Osteoblast (primary cell): ENCODE results near the gene CSPG4. TPM values are rescaled to one million over a fixed set of nuclear protein-coding genes. Genes with fewer than 3 reads are reported as not detected.

Experiments
- DNase-seq: peaks from one replicate; pipeline ENCODE4 v3.0.0; 2011; ENCODE audit warnings: low spot score, mixed read lengths; ENCODE audit not compliant: insufficient read length; ENCODE audit errors: missing footprints
- H2AFZ ChIP-seq: 2 replicates; pipeline ENCODE4 v1.6.0; 2011; ENCODE audit warnings: mild to moderate bottlenecking, low read length
- H3K27ac ChIP-seq: 2 replicates; pipeline ENCODE4 v1.5.1; 2011; ENCODE audit warnings: mild to moderate bottlenecking, low read depth, low read length, moderate library complexity
- H3K27me3 ChIP-seq: 2 replicates; pipeline ENCODE4 v1.6.0; 2012; ENCODE audit warnings: mild to moderate bottlenecking, control low read depth, inconsistent platforms, low read length, moderate library complexity; ENCODE audit not compliant: insufficient read depth
- H3K36me3 ChIP-seq: 2 replicates; pipeline ENCODE4 v1.5.1; 2011; ENCODE audit warnings: mild to moderate bottlenecking, low read length, control low read depth, moderate library complexity; ENCODE audit not compliant: insufficient read depth
- H3K4me1 ChIP-seq: 2 replicates; pipeline ENCODE4 v1.5.1; 2011; ENCODE audit warnings: mild to moderate bottlenecking, low read length, control low read depth, moderate library complexity; ENCODE audit not compliant: insufficient read depth
- H3K4me2 ChIP-seq: 2 replicates; pipeline ENCODE4 v1.6.0; 2011; ENCODE audit warnings: mild to moderate bottlenecking, low read length; ENCODE audit not compliant: insufficient read depth
- H3K4me3 ChIP-seq: fragments of 200-600 bp; sonication (generic); 3 replicates; pipeline ENCODE4 v1.5.1; 2012; ENCODE audit warnings: mild to moderate bottlenecking, low read length, inconsistent platforms; ENCODE audit not compliant: insufficient read depth
- H3K79me2 ChIP-seq: 2 replicates; pipeline ENCODE4 v1.6.0; 2012; ENCODE audit warnings: mild to moderate bottlenecking, low read length, control low read depth, inconsistent platforms; ENCODE audit not compliant: insufficient read depth
- H3K9me3 ChIP-seq: 2 replicates; pipeline ENCODE4 v1.5.1; 2011; ENCODE audit warnings: low read depth, low read length, control low read depth
- H4K20me1 ChIP-seq: 2 replicates; pipeline ENCODE4 v1.6.0; 2012; ENCODE audit warnings: mild to moderate bottlenecking, low read length, control low read depth; ENCODE audit not compliant: insufficient read depth
- total RNA-seq: library from RNA; depleted of rRNA; stranded (reverse); fragments of >200 nt; gene quantifications from 2 replicates; pipeline ENCODE4 v1.2.3, GENCODE V29; 2012
- TF ChIP-seq, protein P1 (sequence below): IDR thresholded peaks from 2 replicates; pipeline ENCODE4 v1.5.1; 2011; ENCODE audit warnings: mild to moderate bottlenecking, low read depth, low read length, moderate library complexity; ENCODE audit errors: extremely low read depth

Gene CSPG4
- total RNA-seq, 1 donor = 20.3 TPM

DNA sequence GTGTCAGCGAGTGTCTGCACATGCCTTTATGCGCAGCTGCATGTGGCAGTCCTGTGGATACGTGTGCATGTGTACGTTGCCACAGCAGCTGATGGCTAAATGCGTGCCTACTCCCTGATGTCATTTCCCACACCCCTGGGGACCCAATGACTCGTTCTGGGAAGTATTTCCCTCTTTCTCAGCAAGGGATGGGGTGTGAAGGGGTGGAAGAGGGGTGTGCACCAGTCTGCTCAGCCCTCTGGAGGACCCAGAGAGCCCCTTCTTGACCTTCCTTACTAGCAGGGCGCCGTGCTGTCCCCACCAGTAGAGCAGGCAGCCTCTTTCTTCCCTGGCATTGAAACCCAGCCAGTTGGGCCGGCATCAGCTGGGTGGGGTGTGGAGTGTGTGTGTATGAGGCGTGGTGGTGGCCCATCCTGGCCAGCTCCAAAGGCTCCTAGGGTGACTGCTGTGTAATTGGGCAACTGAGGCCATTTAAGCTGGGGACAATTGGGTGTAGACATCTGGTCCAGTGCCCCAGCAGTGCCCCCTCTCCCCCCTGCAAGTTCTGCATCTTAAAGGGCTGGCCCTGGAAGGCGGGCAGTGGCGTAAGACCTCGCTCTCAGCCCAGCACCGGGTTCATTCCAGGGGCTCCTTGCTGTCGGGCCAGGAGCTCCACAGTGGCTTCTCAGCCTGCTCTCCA, 45.7 kb downstream of the CSPG4 start:
- peaks cover 23% of the 10 kb centered on the region for H3K79me2 ChIP-seq
- H2AFZ ChIP-seq = no peak overlapping the region
- no peaks in the 10 kb centered on the region for H3K9me3 ChIP-seq
- peaks cover 34% of the 10 kb centered on the region for H3K4me1 ChIP-seq
- no peaks in the 10 kb centered on the region for H4K20me1 ChIP-seq
- peak overlapping the region; percentile 99 for H3K27ac ChIP-seq
- H3K4me3 ChIP-seq = peak overlapping the region; percentile 13
- DNase-seq = peak; percentile 99
- H3K27me3 ChIP-seq = no peaks in the 10 kb centered on the region
- no peaks in the 10 kb centered on the region for H3K36me3 ChIP-seq
- TF ChIP-seq, protein P1, sequence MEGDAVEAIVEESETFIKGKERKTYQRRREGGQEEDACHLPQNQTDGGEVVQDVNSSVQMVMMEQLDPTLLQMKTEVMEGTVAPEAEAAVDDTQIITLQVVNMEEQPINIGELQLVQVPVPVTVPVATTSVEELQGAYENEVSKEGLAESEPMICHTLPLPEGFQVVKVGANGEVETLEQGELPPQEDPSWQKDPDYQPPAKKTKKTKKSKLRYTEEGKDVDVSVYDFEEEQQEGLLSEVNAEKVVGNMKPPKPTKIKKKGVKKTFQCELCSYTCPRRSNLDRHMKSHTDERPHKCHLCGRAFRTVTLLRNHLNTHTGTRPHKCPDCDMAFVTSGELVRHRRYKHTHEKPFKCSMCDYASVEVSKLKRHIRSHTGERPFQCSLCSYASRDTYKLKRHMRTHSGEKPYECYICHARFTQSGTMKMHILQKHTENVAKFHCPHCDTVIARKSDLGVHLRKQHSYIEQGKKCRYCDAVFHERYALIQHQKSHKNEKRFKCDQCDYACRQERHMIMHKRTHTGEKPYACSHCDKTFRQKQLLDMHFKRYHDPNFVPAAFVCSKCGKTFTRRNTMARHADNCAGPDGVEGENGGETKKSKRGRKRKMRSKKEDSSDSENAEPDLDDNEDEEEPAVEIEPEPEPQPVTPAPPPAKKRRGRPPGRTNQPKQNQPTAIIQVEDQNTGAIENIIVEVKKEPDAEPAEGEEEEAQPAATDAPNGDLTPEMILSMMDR = peak; percentile 4
- peak overlapping the region; percentile 54 for H3K4me2 ChIP-seq

DNA sequence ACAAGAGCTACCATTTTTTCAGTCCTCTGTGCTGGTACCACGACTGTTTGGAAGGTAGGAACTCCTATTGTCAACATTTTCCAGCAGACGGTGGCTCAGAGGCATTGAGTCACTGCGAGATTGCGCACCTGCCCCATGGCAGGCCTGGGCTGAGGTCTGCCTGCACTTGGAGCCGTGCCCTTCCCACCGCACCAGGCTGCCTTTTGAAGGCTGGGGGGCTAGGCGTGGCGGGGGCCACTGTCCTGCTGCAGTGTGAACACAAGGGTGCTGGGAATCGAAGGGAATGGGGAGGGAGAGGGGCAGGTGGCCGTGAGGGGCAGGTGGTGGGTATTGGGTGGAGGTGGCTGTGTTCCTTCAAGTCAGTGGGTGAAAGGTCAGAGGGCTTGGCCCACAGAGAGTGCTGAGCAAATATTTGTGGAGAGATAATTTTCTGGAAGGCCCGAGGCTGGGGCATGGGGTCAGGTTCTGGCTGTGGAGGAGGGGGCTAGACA, 48.7 kb downstream of the CSPG4 start:
- Histone ChIP-seq H4K20me1 (peaks cover 9% of the 10 kb centered on the region), H3K79me2 (peaks cover 35% of the 10 kb centered on the region), H3K4me3 (no peak overlapping the region), H3K4me2 (no peak overlapping the region), H3K36me3 (peaks cover 9% of the 10 kb centered on the region), H3K27ac (peak overlapping the region; percentile 99), H3K9me3 (no peaks in the 10 kb centered on the region), H2AFZ (no peak overlapping the region), H3K27me3 (no peaks in the 10 kb centered on the region), H3K4me1 (peaks cover 42% of the 10 kb centered on the region)
- DNase-seq = peak; percentile 76
- TF ChIP-seq, protein P1 = no peak

DNA sequence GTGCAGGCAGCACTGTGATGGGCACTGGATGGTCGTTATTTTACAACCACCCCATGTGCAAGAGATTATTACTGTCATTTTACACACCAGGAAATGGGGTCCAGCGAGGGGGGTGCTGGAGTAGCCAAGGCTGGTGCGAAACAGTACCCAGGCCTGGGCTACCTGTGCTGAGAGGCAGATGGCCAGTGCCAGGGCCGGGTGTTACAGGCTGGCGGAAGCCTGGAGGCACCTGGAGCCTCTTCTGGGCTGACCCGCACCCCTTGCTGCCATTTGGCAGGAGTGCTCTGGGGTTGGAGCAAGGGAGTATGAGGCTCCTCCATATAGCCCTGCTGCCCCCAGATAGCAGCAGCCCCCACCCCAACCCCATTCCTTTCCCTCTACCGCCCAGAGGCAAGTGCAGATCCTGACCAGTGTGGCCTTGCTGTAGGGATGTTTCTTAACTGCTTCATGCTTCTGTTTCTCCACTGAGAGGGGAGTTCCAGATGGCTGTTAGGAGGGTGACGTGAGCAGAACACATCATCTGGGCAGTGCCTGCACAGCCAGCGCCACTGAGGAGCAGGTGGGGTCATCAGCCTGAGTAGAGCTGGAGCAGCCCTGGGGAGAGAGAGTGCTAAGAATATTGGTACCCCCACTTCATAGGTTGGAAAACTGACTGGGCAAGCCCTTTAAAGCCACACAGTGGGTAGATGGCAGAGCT, 49.7 kb downstream of the CSPG4 start:
- Histone ChIP-seq H4K20me1 (peaks cover 18% of the 10 kb centered on the region), H3K79me2 (peaks cover 45% of the 10 kb centered on the region), H3K4me1 (peaks cover 42% of the 10 kb centered on the region), H3K36me3 (peaks cover 17% of the 10 kb centered on the region), H3K9me3 (no peaks in the 10 kb centered on the region), H3K27me3 (no peaks in the 10 kb centered on the region), H2AFZ (no peak overlapping the region), H3K4me3 (no peak overlapping the region), H3K27ac (no peak overlapping the region), H3K4me2 (no peak overlapping the region)
- TF ChIP-seq, protein P1 = no peak
- peak; percentile 15 for DNase-seq

DNA sequence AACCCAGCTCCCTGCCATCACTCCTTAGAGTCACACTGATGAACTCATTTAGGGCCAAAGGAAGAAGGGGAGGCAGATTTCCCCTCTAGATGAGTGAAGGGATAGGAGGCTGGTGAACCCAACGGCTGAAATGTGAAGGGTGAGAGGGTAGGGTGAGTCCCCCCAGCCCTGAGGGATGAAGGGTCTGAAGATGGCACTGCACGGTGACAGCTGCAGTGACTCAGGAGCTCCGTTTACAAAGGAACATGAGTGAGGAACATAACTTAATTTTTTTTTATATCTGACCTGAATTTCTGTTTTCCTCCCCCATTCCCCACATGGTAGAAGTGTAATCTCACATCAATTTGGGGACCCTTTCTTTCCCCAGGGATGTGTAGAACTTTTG, 50.9 kb downstream of the CSPG4 start:
- Histone ChIP-seq H3K79me2 (peaks cover 53% of the 10 kb centered on the region), H2AFZ (no peak overlapping the region), H3K27ac (peak overlapping the region; percentile 96), H4K20me1 (peaks cover 27% of the 10 kb centered on the region), H3K4me1 (peaks cover 32% of the 10 kb centered on the region), H3K4me3 (peak overlapping the region; percentile 59), H3K36me3 (peaks cover 27% of the 10 kb centered on the region), H3K4me2 (peak overlapping the region; percentile 82), H3K27me3 (no peaks in the 10 kb centered on the region), H3K9me3 (no peaks in the 10 kb centered on the region)
- DNase-seq = no peak
- TF ChIP-seq, protein P1 = no peak
